ENCODE measurements around the gene INF2.

INF2 gene

GRCh38 chr14:104682107-104682593, 7.3 kb upstream of the INF2 start:
- H3F3A ChIP-seq (ENCODE audit: insufficient read depth, low read length), result no peaks in the 10 kb centered on the region
- H2AFZ ChIP-seq (ENCODE audit: low read length), result no peak overlapping the region
- H3K4me3 ChIP-seq (ENCODE audit: low read depth, low read length, poor library complexity, severe bottlenecking), result no peak overlapping the region
- H3K27me3 ChIP-seq (ENCODE audit: insufficient read depth, low read length), result no peaks in the 10 kb centered on the region; the same call in 1 of the 2 replicates
- peaks cover 15% of the 10 kb centered on the region for H3K4me1 ChIP-seq (ENCODE audit: insufficient read depth, low read length, severe bottlenecking)
- no peak overlapping the region for H3K27ac ChIP-seq (ENCODE audit: low read depth, low read length, poor library complexity, severe bottlenecking)
- TF ChIP-seq EZH2 (IDR thresholded peaks at IDR 0.05; ENCODE audit: borderline replicate concordance, low read length) (no peak), CTCF (IDR thresholded peaks at IDR 0.05; ENCODE audit: low read length) (no peak)
- H4K20me1 ChIP-seq (ENCODE audit: insufficient read depth, low read length), result no peaks in the 10 kb centered on the region
- H3K9ac ChIP-seq (ENCODE audit: low read length), result no peak overlapping the region
- no peaks in the 10 kb centered on the region for H3K79me2 ChIP-seq (ENCODE audit: insufficient read depth, low read length)
- H3K9me3 ChIP-seq (ENCODE audit: low read length), result no peaks in the 10 kb centered on the region
- H3K36me3 ChIP-seq (ENCODE audit: insufficient read depth, low read length), result no peaks in the 10 kb centered on the region
- H3K4me2 ChIP-seq (ENCODE audit: low read length), result no peak overlapping the region
- no peaks in the 10 kb centered on the region for H3K9me2 ChIP-seq (ENCODE audit: low read depth, low read length)

GRCh38 chr14:104683653-104684448, 5.6 kb upstream of the INF2 start:
- Histone ChIP-seq H3K27me3 (ENCODE audit: insufficient read depth, low read length) (no peaks in the 10 kb centered on the region; the same call in 1 of the 2 replicates), H3F3A (ENCODE audit: insufficient read depth, low read length) (no peaks in the 10 kb centered on the region), H3K9me2 (ENCODE audit: low read depth, low read length) (no peaks in the 10 kb centered on the region), H4K20me1 (ENCODE audit: insufficient read depth, low read length) (no peaks in the 10 kb centered on the region), H3K36me3 (ENCODE audit: insufficient read depth, low read length) (no peaks in the 10 kb centered on the region), H3K4me3 (ENCODE audit: low read depth, low read length, poor library complexity, severe bottlenecking) (no peak overlapping the region), H3K4me1 (ENCODE audit: insufficient read depth, low read length, severe bottlenecking) (peaks cover 2% of the 10 kb centered on the region), H3K27ac (ENCODE audit: low read depth, low read length, poor library complexity, severe bottlenecking) (no peak overlapping the region), H3K79me2 (ENCODE audit: insufficient read depth, low read length) (no peaks in the 10 kb centered on the region), H3K4me2 (ENCODE audit: low read length) (no peak overlapping the region), H2AFZ (ENCODE audit: low read length) (no peak overlapping the region), H3K9ac (ENCODE audit: low read length) (no peak overlapping the region), H3K9me3 (ENCODE audit: low read length) (no peaks in the 10 kb centered on the region)
- TF ChIP-seq CTCF (IDR thresholded peaks at IDR 0.05; ENCODE audit: low read length) (no peak), EZH2 (IDR thresholded peaks at IDR 0.05; ENCODE audit: borderline replicate concordance, low read length) (no peak)

- Histone ChIP-seq H3K36me3 (ENCODE audit: insufficient read depth, low read length) (no peaks in the 10 kb centered on the region), H3K4me2 (ENCODE audit: low read length) (no peak overlapping the region), H4K20me1 (ENCODE audit: insufficient read depth, low read length) (no peaks in the 10 kb centered on the region), H3K27me3 (ENCODE audit: insufficient read depth, low read length) (peaks cover 3% of the 10 kb centered on the region; the same call in 1 of the 2 replicates), H3K9me2 (ENCODE audit: low read depth, low read length) (no peaks in the 10 kb centered on the region), H3K9ac (ENCODE audit: low read length) (no peak overlapping the region), H2AFZ (ENCODE audit: low read length) (no peak overlapping the region), H3K4me3 (ENCODE audit: low read depth, low read length, poor library complexity, severe bottlenecking) (no peak overlapping the region), H3K4me1 (ENCODE audit: insufficient read depth, low read length, severe bottlenecking) (peaks cover 6% of the 10 kb centered on the region), H3F3A (ENCODE audit: insufficient read depth, low read length) (no peaks in the 10 kb centered on the region), H3K9me3 (ENCODE audit: low read length) (no peaks in the 10 kb centered on the region), H3K27ac (ENCODE audit: low read depth, low read length, poor library complexity, severe bottlenecking) (no peak overlapping the region), H3K79me2 (ENCODE audit: insufficient read depth, low read length) (no peaks in the 10 kb centered on the region)
- TF ChIP-seq EZH2 (IDR thresholded peaks at IDR 0.05; ENCODE audit: borderline replicate concordance, low read length) (no peak), CTCF (IDR thresholded peaks at IDR 0.05; ENCODE audit: low read length) (no peak)
These were observed 5.0 kb upstream of the INF2 start for GRCh38 chr14:104684449-104684821.
